Esophagus squamous epithelium (tissue), 5 donors: ENCODE data around the gene ARVCF. TPM values are rescaled to one million over a fixed set of nuclear protein-coding genes. Genes with fewer than 3 reads are reported as not detected.

ENCODE experiments used
- DNase-seq: peaks from one replicate; lab custom pipeline; 2025; lab: John Stamatoyannopoulos, UW
- H3K27ac ChIP-seq, 4 donors: fragments of 200-600 bp; sonication (generic); one replicate each; pipeline ENCODE4 v1.5.1; 2016 to 2019; ENCODE audit warnings: mild to moderate bottlenecking in 1 of 4
- H3K27me3 ChIP-seq, 4 donors: fragments of 200-600 bp; sonication (generic); 1 replicate in 3 of 4; 2 replicates in 1 of 4; pipeline versions ENCODE4 v1.5.1 to v1.6.0; 2017 to 2021; ENCODE audit warnings: antibody characterized with exemption in 1 of 4
- H3K36me3 ChIP-seq, 3 donors: fragments of 200-600 bp; sonication (generic); one replicate each; pipeline ENCODE4 v1.5.1; 2016 to 2019
- H3K4me1 ChIP-seq, 3 donors: fragments of 200-600 bp; sonication (generic); one replicate each; pipeline ENCODE4 v1.5.1; 2017 to 2019
- H3K4me3 ChIP-seq, 4 donors: fragments of 200-600 bp; sonication (generic); 1 replicate in 3 of 4; 2 replicates in 1 of 4; pipeline ENCODE4 v1.5.1; 2016 to 2019; ENCODE audit warnings: mild to moderate bottlenecking in 2 of 4, moderate library complexity in 1 of 4
- H3K9me3 ChIP-seq, 3 donors: fragments of 200-600 bp; sonication (generic); one replicate each; pipeline ENCODE4 v1.5.1; 2016 to 2019
- POLR2A ChIP-seq, 4 donors: fragments of 450-650 bp; IDR thresholded peaks; one replicate each; pipeline ENCODE4 v1.6.1; 2017; ENCODE audit warnings: antibody characterized with exemption in 4 of 4, mild to moderate bottlenecking in 4 of 4, moderate library complexity in 3 of 4
- WGBS, 2 donors: methylation state at CpG; one replicate each; pipeline ENCODE4 v1.1.5; 2018; 5-methylcytosine and 5-hydroxymethylcytosine counted together
- intact Hi-C: fragments of 100-400 bp; cut with DNase I; formaldehyde crosslinking; loops from one replicate; pipeline ENCODE4 v1.15.0; 2022
- total RNA-seq, 4 donors: library from RNA; depleted of rRNA; stranded (reverse); fragments of >200 nt; gene quantifications; one replicate each; pipeline ENCODE4 v1.1.0, GENCODE V29; 2016
- TF ChIP-seq, protein P1 (sequence below), 6 experiments: fragments of 450-650 bp in 4 of 6; fragments of 200-600 bp in 2 of 6; sonication (generic) in 2 of 6; IDR thresholded peaks; one replicate each; pipeline ENCODE4 v1.5.1; 2016 to 2019; ENCODE audit warnings: antibody characterized with exemption in 6 of 6, mild to moderate bottlenecking in 4 of 6, moderate library complexity in 4 of 6
- donor health status: DM: yes; HTN: yes; CAD: no.

ARVCF gene
- total RNA-seq, 4 donors from 2014 or later = 3.1 to 10.9 (median 7.1) TPM

DNA sequence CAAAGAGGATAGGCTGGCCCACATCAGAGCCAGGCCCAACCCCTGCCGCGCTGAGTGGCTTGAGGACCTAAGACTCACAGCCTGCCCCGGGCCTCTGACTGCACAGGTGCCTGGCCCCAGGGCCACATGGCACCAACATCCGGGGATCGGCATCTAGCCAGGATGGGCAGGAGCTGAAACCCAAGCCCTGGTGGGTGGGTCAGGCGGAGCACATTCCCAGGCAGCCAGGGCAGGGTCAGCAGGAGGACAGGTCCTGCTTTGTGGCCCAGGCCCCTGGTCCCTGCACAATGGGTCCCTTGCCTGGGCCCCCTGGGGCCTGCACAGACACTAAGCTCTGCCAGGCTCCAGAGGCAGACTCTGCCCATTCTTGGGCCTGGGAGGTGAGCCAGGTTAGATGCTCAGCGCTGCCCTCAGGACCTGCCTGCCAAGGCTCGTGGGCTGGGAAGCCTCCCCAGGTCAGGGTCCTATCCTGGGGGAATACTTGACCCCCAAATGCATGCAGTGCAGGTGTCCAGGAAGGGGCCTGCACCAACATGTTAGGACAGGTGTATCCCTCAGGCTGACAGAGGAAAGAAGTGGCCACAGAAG, 33.5 kb downstream of the ARVCF start:
- intact Hi-C loops = no loop called here
- H3K9me3 ChIP-seq = no peaks in the 10 kb centered on the region
- no peaks in the 10 kb centered on the region for H3K27me3 ChIP-seq
- no peak overlapping the region for H3K4me3 ChIP-seq
- DNase-seq = no peak
- WGBS, 2 donors = no CpG with 5 or more reads among the region's 8 CpGs
- TF ChIP-seq, protein P1, sequence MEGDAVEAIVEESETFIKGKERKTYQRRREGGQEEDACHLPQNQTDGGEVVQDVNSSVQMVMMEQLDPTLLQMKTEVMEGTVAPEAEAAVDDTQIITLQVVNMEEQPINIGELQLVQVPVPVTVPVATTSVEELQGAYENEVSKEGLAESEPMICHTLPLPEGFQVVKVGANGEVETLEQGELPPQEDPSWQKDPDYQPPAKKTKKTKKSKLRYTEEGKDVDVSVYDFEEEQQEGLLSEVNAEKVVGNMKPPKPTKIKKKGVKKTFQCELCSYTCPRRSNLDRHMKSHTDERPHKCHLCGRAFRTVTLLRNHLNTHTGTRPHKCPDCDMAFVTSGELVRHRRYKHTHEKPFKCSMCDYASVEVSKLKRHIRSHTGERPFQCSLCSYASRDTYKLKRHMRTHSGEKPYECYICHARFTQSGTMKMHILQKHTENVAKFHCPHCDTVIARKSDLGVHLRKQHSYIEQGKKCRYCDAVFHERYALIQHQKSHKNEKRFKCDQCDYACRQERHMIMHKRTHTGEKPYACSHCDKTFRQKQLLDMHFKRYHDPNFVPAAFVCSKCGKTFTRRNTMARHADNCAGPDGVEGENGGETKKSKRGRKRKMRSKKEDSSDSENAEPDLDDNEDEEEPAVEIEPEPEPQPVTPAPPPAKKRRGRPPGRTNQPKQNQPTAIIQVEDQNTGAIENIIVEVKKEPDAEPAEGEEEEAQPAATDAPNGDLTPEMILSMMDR (IDR thresholded peaks at IDR 0.05) = no peak
- TF ChIP-seq POLR2A (IDR thresholded peaks at IDR 0.05) = no peak
- no peak overlapping the region for H3K27ac ChIP-seq
- peaks cover 28 to 56% (median 35%) of the 10 kb centered on the region in 3 donors for H3K4me1 ChIP-seq
- H3K36me3 ChIP-seq = peaks cover 0 to 38% (median 0%) of the 10 kb centered on the region in 3 donors

DNA sequence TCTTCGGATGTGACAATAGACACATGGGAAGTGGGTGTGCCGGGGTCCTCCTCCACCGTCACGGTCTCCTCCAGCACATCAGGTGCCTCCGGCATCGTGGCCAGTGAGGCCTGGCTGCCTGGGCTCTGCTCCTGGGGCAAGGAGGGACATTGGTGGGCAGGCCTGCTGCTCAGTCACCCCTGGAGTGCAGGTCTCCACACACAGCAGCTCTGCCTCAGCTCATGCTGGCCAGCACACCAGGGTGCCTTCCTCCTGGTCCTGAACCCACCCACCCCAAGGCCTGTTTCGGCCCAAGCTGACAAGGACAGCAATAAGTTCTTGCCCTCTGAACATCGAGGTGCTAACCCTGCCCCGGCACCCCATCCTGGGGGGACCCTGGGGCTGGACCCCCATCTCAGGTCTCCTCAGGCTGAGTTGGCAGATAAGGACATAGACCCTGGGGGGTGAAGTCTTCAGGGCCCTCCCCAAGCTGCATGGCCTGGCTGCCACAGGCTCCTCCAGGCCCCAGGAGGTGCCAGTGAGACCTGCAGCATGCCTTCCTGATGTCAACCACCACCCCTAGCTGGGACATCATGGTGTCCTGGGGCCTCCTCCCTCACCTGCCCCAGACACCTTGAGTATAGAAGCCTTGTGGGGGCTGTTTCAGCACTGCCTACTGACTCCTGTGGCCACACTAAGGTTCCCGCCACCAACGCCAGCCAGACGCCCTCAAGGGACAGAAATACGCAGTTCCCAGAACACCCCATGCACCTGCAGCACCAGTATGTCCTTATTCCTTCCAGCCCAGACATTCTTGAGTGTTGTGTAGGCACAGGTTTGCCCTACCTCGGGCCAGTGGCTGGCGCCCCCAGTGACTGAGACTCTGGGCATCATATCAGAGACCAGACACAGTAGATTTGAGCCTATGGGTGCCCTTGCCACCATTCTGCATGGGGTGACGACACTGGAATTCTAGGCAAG, 34.4 kb downstream of the ARVCF start:
- TF ChIP-seq, protein P1 (IDR thresholded peaks at IDR 0.05) = no peak
- TF ChIP-seq POLR2A (IDR thresholded peaks at IDR 0.05) = no peak
- H3K4me1 ChIP-seq = peaks cover 28 to 54% (median 35%) of the 10 kb centered on the region in 3 donors
- H3K27me3 ChIP-seq = no peaks in the 10 kb centered on the region
- H3K36me3 ChIP-seq = peaks cover 0 to 40% (median 0%) of the 10 kb centered on the region in 3 donors
- DNase-seq = no peak
- no peak overlapping the region for H3K27ac ChIP-seq
- no peaks in the 10 kb centered on the region for H3K9me3 ChIP-seq
- no peak overlapping the region for H3K4me3 ChIP-seq
- 90 to 95% methylated on average over 7 to 13 of the region's 16 CpGs for WGBS, 2 donors
- intact Hi-C loops = no loop called here

DNA sequence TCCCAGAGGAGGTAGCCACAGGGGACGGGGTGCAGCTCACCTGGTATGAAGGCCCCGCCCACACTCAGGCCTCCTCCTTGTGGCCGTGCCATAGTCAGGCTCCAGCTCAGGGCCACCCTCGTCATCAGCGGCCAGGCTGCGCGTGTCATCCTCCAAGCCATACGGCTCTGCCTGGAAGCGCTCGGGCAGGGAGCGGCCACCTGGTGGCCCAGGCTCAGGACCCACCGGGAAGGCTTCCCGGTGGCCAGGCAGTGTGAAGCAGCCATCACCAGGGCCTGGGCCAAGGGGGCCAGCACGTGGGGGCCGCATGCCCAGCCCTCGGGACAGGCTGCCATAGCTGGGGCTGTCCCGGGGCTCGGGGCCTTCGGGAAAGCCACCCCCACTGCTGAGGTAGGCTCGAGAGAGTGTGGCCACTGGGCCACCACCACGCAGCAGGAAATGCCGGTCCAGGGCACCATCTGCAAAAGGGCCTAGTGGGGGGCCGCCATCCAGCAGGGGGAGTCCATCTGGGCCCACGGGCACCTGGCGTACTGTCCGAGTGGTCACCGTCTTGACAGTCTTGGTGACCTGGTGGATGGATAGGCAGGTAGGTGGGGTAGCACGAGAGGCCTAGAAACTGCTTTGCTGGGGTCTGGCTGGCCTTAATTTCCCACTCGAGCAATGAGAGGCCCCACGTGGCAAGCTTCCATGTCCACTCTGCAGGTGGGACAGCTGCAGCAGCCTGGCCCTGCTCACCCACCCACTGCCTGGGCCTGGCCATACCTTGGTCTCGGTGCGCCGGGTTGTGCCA, 35.3 kb downstream of the ARVCF start:
- Histone ChIP-seq H3K9me3 (no peaks in the 10 kb centered on the region), H3K36me3 (peaks cover 0 to 40% (median 0%) of the 10 kb centered on the region in 3 donors), H3K4me3 (no peak overlapping the region), H3K27ac (no peak overlapping the region), H3K4me1 (peaks cover 19 to 46% (median 31%) of the 10 kb centered on the region in 3 donors), H3K27me3 (no peaks in the 10 kb centered on the region)
- WGBS, 2 donors = 91% methylated on average over 4 of the region's 33 CpGs; no CpG with 5 or more reads in 1 of the 2 donors
- no peak for TF ChIP-seq POLR2A (IDR thresholded peaks at IDR 0.05)
- TF ChIP-seq, protein P1 (IDR thresholded peaks at IDR 0.05) = no peak
- intact Hi-C loops = no loop called here
- DNase-seq = no peak

DNA sequence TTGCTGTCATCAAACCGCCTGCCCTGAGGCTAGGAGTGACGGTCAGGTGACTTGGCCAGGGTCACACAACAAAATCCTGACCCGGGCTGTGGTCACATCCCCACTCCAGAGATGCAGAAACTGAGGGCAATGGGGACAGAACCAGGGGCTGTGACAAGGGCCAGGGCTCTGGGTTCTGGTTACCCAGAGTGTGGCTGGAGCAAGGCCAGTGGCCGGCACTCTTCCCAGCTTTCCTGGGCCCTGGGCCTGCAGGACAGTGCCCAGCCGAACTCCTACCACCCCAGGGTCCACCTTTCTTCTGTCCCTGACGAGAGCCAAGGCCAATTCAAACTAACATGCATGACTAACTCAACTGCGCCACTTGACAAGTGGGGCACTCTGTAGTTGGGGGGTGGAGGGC, 35.9 kb downstream of the ARVCF start:
- DNase-seq = no peak
- H3K27ac ChIP-seq = no peak overlapping the region
- intact Hi-C loops = no loop called here
- H3K4me1 ChIP-seq = peaks cover 13 to 40% (median 25%) of the 10 kb centered on the region in 3 donors
- H3K36me3 ChIP-seq = peaks cover 0 to 40% (median 0%) of the 10 kb centered on the region in 3 donors
- TF ChIP-seq POLR2A (IDR thresholded peaks at IDR 0.05) = no peak
- TF ChIP-seq, protein P1 (IDR thresholded peaks at IDR 0.05) = no peak
- H3K27me3 ChIP-seq = no peaks in the 10 kb centered on the region
- no peak overlapping the region for H3K4me3 ChIP-seq
- no peaks in the 10 kb centered on the region for H3K9me3 ChIP-seq
- 93% methylated on average over 3 of the region's 7 CpGs; no CpG with 5 or more reads in 1 of the 2 donors for WGBS, 2 donors
